C4-2B (cell line): ENCODE results near the gene DHX29.

Source experiments
- ZFX ChIP-seq: fragments of 450-650 bp; IDR thresholded peaks from 2 replicates; pipeline ENCODE4 v1.6.1; 2017
- TF ChIP-seq, protein P1 (sequence below): fragments of 450-650 bp; conservative IDR thresholded peaks from 2 replicates; pipeline ENCODE4 v1.5.1; 2017; ENCODE audit warnings: mild to moderate bottlenecking

DNA sequence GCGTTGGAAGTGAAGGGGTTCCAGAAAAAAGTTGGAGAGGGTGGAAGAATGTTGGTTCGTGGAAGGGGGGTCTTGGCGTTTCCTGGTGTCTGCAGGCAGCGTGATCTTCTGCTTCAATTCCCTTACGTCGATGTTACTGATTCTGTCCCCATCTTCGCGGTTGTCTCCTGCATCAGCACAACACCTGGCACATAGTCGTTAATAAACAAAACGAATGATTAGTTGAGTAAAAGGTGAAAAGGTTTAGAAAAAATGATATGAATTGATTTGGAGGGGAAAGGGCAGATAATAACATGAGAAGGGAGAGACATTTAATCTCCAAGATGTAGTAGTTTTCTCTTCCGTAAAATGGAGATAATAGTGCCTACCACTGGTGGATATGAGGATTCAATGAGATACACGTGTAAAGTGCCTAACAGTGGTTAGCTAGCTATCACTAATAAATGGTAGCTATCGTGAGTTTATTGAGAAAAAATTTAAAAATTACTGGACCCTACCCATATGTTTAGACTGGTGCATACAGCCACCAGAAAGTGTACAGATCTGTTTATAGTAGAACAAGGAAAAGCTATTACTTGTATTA lies 851 bp upstream of the DHX29 start:
- TF ChIP-seq, protein P1, sequence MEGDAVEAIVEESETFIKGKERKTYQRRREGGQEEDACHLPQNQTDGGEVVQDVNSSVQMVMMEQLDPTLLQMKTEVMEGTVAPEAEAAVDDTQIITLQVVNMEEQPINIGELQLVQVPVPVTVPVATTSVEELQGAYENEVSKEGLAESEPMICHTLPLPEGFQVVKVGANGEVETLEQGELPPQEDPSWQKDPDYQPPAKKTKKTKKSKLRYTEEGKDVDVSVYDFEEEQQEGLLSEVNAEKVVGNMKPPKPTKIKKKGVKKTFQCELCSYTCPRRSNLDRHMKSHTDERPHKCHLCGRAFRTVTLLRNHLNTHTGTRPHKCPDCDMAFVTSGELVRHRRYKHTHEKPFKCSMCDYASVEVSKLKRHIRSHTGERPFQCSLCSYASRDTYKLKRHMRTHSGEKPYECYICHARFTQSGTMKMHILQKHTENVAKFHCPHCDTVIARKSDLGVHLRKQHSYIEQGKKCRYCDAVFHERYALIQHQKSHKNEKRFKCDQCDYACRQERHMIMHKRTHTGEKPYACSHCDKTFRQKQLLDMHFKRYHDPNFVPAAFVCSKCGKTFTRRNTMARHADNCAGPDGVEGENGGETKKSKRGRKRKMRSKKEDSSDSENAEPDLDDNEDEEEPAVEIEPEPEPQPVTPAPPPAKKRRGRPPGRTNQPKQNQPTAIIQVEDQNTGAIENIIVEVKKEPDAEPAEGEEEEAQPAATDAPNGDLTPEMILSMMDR = peak; percentile 50
- TF ChIP-seq ZFX = no peak
